ENCODE data around the gene TSR3. TPM values are rescaled to one million over a fixed set of nuclear protein-coding genes. Genes with fewer than 3 reads are reported as not detected.
A peak's percentile ranks its signal among the peaks of the same experiment; 100 is the strongest.

The TSR3 gene
- total and polyA plus RNA-seq, 10 donors = 31.1 to 73.1 (median 47.2) TPM

DNA sequence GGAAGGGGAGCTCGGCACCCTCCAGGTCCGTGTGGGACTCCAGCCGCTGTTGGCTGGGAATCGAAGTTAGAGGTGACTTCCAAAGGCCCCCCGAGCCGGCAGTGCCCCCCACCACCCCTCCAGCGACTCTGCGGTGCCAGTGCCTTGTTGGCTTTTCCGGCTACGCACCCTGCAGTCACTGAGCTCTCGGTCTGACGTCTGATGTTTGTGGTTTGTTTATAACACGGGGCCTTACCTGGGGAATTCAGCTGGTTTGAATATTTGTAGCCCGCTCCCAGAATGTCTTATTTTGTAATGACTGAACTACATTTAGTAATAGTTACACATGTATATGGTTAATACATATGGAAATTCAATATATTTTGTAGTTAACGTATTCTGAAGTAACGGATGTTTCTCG lies 25.3 kb downstream of the TSR3 start:
- peaks cover 0 to 61% (median 42%) of the 10 kb centered on the region in 6 donors for H3K36me3 ChIP-seq
- intact Hi-C loops (cut with DNase I; ENCODE audit: low total_unique reads) = no loop called here
- WGBS, 5 donors = 71 to 89% (median 75%) methylated on average over 17 of the region's 17 CpGs
- no peak overlapping the region for H3K4me3 ChIP-seq
- peaks cover 2 to 41% (median 13%) of the 10 kb centered on the region in 6 donors for H3K4me1 ChIP-seq
- H3K27me3 ChIP-seq (replicated peaks in 1 of 7) = peaks cover 0 to 15% (median 3%) of the 10 kb centered on the region in 7 donors
- no peak for DNase-seq
- TF ChIP-seq POLR2AphosphoS5 (IDR thresholded peaks at IDR 0.05) (no peak), CTCF (IDR thresholded peaks at IDR 0.05 in 8 of 11, conservative IDR thresholded peaks at IDR 0.05 in 3 of 11) (no peak), POLR2A (IDR thresholded peaks at IDR 0.05) (no peak)
- H3K27ac ChIP-seq = peak overlapping the region in 3 of 8 donors; percentile 15 to 69 (median 28)
- peaks cover 0 to 9% (median 7%) of the 10 kb centered on the region in 8 donors for H3K9me3 ChIP-seq

DNA sequence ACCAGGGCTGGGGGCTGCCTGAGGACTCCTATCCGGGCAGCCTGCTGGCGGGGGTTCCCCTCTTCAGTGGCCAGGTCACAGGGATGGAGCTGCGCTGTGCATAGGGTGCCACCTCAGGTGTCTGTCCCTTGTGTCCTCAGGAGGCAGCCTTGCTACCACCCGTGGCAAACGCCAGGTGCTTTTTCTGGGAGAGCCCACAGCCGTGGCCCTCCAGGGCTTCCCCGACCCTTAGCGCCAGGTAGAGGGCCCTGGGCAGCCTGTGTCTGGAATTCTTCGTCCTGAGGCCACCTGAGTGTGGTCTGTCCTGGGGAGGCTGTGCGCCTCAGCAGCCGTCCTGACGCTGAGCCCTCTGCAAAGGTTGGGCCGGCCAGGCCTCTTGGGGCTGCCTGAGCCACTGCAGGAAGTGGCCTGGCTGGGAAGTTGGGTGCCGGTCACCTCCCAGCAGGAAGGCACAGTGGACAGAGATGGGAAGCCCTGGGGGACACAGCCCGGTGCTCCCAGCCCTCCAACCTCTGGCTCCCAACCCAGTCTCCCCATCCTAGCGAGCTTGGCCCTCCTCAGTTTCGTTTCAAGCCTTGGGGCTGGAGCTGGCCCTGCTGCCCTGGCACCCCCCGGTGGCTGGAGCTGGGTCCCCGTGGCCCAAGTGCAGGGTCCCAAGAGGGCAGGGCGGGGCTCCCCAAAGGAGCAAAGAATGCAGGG lies 25.9 kb downstream of the TSR3 start:
- DNase-seq = no peak
- peak overlapping the region in 4 of 8 donors; percentile 8 to 69 (median 22) for H3K27ac ChIP-seq
- peaks cover 0 to 35% (median 7%) of the 10 kb centered on the region in 6 donors for H3K4me1 ChIP-seq
- TF ChIP-seq POLR2AphosphoS5 (IDR thresholded peaks at IDR 0.05) = peak in 2 of 3 donors; percentile 17 to 66
- no peak for TF ChIP-seq POLR2A (IDR thresholded peaks at IDR 0.05)
- intact Hi-C loops (cut with DNase I; ENCODE audit: low total_unique reads) = no loop called here
- peaks cover 0 to 66% (median 48%) of the 10 kb centered on the region in 6 donors for H3K36me3 ChIP-seq
- peaks cover 0 to 9% (median 7%) of the 10 kb centered on the region in 8 donors for H3K9me3 ChIP-seq
- H3K27me3 ChIP-seq (replicated peaks in 1 of 7) = peaks cover 0 to 9% (median 0%) of the 10 kb centered on the region in 7 donors
- WGBS, 5 donors = 68 to 85% (median 75%) methylated on average over 11 to 20 of the region's 20 CpGs
- no peak overlapping the region for H3K4me3 ChIP-seq

- H3K27me3 ChIP-seq (replicated peaks in 1 of 7) = peaks cover 0 to 3% (median 0%) of the 10 kb centered on the region in 7 donors
- H3K27ac ChIP-seq = peak overlapping the region in 2 of 8 donors; percentile 28 to 69
- peaks cover 0 to 4% (median 2%) of the 10 kb centered on the region in 8 donors for H3K9me3 ChIP-seq
- no peak for DNase-seq
- intact Hi-C loops (cut with DNase I; ENCODE audit: low total_unique reads) = no loop called here
- TF ChIP-seq CTCF (IDR thresholded peaks at IDR 0.05 in 8 of 11, conservative IDR thresholded peaks at IDR 0.05 in 3 of 11) (no peak), POLR2A (IDR thresholded peaks at IDR 0.05) (no peak), POLR2AphosphoS5 (IDR thresholded peaks at IDR 0.05) (no peak)
- WGBS, 5 donors = 89 to 92% (median 90%) methylated on average over 11 to 15 of the region's 15 CpGs
- no peak overlapping the region for H3K4me3 ChIP-seq
- peaks cover 0 to 29% (median 7%) of the 10 kb centered on the region in 6 donors for H3K4me1 ChIP-seq
- peaks cover 0 to 72% (median 53%) of the 10 kb centered on the region in 6 donors for H3K36me3 ChIP-seq
Observed at GRCh38 chr16:1325261-1325660, 26.4 kb downstream of the TSR3 start.

GRCh38 chr16:1324286-1324826 lies 27.3 kb downstream of the TSR3 start:
- Histone ChIP-seq H3K36me3 (peaks cover 0 to 81% (median 62%) of the 10 kb centered on the region in 6 donors), H3K4me1 (peaks cover 0 to 37% (median 13%) of the 10 kb centered on the region in 6 donors), H3K4me3 (no peak overlapping the region), H3K9me3 (no peaks in the 10 kb centered on the region), H3K27ac (peak overlapping the region in 3 of 8 donors; percentile 16 to 46 (median 36)), H3K27me3 (replicated peaks in 1 of 7) (no peaks in the 10 kb centered on the region)
- intact Hi-C loops (cut with DNase I; ENCODE audit: low total_unique reads) = no loop called here
- DNase-seq = no peak
- 80 to 90% (median 85%) methylated on average over 20 to 22 of the region's 22 CpGs for WGBS, 5 donors
- TF ChIP-seq POLR2AphosphoS5 (IDR thresholded peaks at IDR 0.05) = peak in 1 of 3 donors; percentile 56
- TF ChIP-seq CTCF (IDR thresholded peaks at IDR 0.05 in 8 of 11, conservative IDR thresholded peaks at IDR 0.05 in 3 of 11) = no peak
- no peak for TF ChIP-seq POLR2A (IDR thresholded peaks at IDR 0.05)

All from spleen (tissue), 11 donors.